SK-N-MC (cell line): Measurements from ENCODE around the gene RNF225.

Experiments used
- EZH2 ChIP-seq: fragments of 200-600 bp; sonication (generic); IDR thresholded peaks from one replicate; pipeline ENCODE4 v1.6.1; 2017; ENCODE audit warnings: antibody characterized with exemption
- POLR2AphosphoS5 ChIP-seq: IDR thresholded peaks from 2 replicates; pipeline ENCODE4 v1.6.1; 2012; ENCODE audit warnings: mild to moderate bottlenecking, low read depth, low read length, borderline replicate concordance

GRCh38 chr19:58381460-58382212 lies 13.8 kb upstream of the RNF225 start:
- TF ChIP-seq POLR2AphosphoS5 (no peak), EZH2 (no peak)
